Stimulated activated CD8-positive, alpha-beta memory T cell treated with anti-CD3 and anti-CD28 coated beads, Interleukin-15, amount 100 ng/mL, for 4 hours (primary cell): ENCODE data around the gene PTGER3.
"Not testable (repeated sequence)": the region's sequence is repeated elsewhere in the genome, so short reads cannot be mapped to it uniquely, and the experiment has no call there.

Experiments used
- DNase-seq, 2 donors: peaks; one replicate each; pipeline ENCODE4 v3.0.0-alpha.2; 2020; ENCODE audit warnings: low read depth in 2 of 2

The PTGER3 gene

GRCh38 chr1:70947835-70948234 lies 99.8 kb downstream of the PTGER3 start:
- no peak for DNase-seq

GRCh38 chr1:70945676-70946075 lies 101.9 kb downstream of the PTGER3 start:
- no peak for DNase-seq

GRCh38 chr1:70945251-70945650 lies 102.4 kb downstream of the PTGER3 start:
- DNase-seq: no peak

GRCh38 chr1:70941563-70941962 lies 106.1 kb downstream of the PTGER3 start:
- DNase-seq: no peak

GRCh38 chr1:70940398-70940797 lies 107.2 kb downstream of the PTGER3 start:
- not testable (repeated sequence) for DNase-seq

GRCh38 chr1:70934194-70934961 lies 113.2 kb downstream of the PTGER3 start:
- DNase-seq: no peak

GRCh38 chr1:70930062-70930461 lies 117.6 kb downstream of the PTGER3 start:
- no peak for DNase-seq

- DNase-seq: no peak
Observed at GRCh38 chr1:70922196-70922595, 125.4 kb downstream of the PTGER3 start.
